Measurements from ENCODE around the gene RPP25. TPM values are rescaled to one million over a fixed set of nuclear protein-coding genes. Genes with fewer than 3 reads are reported as not detected.
A peak's percentile ranks its signal among the peaks of the same experiment; 100 is the strongest.
"Not testable (repeated sequence)": the region's sequence is repeated elsewhere in the genome, so short reads cannot be mapped to it uniquely, and the experiment has no call there.

RPP25 gene
- total RNA-seq, 2 experiments from 2014 or later: 3.8 TPM

DNA sequence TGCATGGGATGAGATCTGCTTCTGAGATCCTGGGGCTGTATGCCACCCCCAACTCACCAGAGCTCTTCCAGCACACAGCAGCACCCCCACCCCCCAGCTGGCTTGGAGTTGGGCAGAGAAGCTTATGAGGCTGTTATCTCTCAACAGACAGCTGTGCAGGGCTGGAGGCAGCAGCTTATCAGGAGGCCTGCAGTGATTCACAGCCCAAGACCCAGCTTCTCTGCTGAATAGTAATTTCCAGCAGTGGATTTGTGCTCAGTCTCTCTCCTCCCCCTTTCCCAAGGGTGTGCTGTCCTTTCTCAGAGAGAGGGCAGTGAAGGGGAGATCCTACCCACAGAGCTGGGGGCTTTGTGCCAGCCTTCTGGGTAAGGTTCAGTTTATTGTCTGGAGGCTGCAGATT, 2.1 kb downstream of the RPP25 start:
- peaks cover 20% of the 10 kb centered on the region for H3K27me3 Mint-ChIP-seq
- H3K4me1 Mint-ChIP-seq (ENCODE audit: low read depth): peaks cover 37% of the 10 kb centered on the region
- ChIA-PET POLR2A (no interaction called here), CTCF (interaction anchor here (0.6 to 2.2 kb wide), 7 partner anchors 9 to 186 kb away, joined by 3 to 8 read pairs (median 3); partner anchors contain the start of genes CPLX3 and SCAMP5)
- intact Hi-C loops (cut with micrococcal nuclease): loop anchor here (5.0 kb wide), 2 partner anchors 47 to 322 kb away; partner anchors contain the start of gene FAM219B
- no peak for DNase-seq
- no peak overlapping the region for H3K4me3 Mint-ChIP-seq
- no peaks in the 10 kb centered on the region for H3K36me3 Mint-ChIP-seq
- no peak overlapping the region for H3K27ac Mint-ChIP-seq
- no peaks in the 10 kb centered on the region for H3K9me3 Mint-ChIP-seq

DNA sequence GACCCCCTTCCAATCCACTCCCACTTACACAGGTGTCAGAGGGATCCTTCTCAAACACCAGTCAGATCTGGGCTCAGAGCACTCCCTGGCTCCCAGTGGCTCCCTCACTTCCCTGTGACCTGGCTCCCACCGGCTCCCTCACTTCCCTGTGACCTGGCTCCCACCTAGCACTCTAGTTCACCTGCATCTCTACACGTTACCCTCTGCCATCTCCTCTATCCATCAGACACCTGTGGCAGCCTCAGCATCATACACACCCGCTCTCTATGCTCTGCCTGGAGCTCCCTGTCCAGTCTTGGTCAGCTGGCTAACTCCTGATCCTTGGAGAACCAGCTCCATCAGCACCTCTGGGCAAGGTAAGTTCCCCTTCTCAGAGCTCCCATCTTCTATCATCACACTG, 5.6 kb downstream of the RPP25 start:
- Mint-ChIP-seq H3K9me3 (no peaks in the 10 kb centered on the region), H3K27ac (no peak overlapping the region), H3K27me3 (no peaks in the 10 kb centered on the region), H3K36me3 (no peaks in the 10 kb centered on the region), H3K4me3 (no peak overlapping the region), H3K4me1 (ENCODE audit: low read depth) (peaks cover 16% of the 10 kb centered on the region)
- CTCF ChIA-PET: interaction anchor here (0.5 to 4.2 kb wide), 40 partner anchors 9 to 577 kb away, joined by 3 to 84 read pairs (median 4); partner anchors contain the start of genes COX5A, FAM219B, PPCDC and SCAMP5
- POLR2A ChIA-PET: no interaction called here
- intact Hi-C loops (cut with micrococcal nuclease): loop anchor here (5.0 kb wide), 2 partner anchors 44 to 319 kb away; partner anchors contain the start of gene FAM219B
- DNase-seq: no peak

DNA sequence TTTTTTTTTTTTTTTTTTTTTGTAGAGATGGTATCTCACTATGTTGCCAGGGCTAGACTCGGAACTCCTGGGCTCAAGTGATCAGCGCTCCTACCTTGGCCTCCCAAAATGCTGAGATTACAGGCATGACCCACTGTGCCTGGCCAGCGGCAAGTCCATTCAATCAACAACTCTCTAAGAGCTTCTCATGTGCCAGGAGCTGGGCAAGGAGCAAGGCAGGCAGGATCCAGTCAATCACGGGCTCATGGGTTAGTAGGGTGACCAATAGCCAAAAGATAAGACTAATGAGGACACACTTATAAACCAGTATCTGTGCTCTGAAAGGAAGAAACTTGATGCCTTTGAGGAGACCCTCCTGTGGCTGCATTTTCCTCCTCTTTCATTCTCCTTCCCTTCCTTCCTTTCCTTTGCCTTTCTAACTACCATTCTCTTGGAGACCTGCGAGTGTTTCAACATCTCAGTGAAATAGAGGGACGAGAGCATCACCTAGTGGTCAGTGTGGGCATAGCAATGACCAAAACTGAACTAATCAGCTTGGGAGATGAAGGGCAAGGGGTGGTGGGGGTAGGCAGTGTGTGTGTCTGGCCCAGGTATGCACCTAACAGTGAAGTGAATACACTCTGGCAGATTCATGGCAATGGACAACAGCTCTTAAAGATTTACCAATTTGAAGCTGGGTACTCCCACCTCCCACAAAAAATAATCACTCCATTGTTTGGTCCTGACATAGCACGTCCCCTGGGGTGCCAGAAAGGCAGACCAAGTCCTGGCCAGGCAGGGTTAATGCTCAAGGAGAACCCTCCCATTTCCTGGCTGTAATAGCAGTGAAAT, 6.3 kb downstream of the RPP25 start:
- Mint-ChIP-seq H3K36me3 (no peaks in the 10 kb centered on the region), H3K9me3 (no peaks in the 10 kb centered on the region), H3K4me3 (no peak overlapping the region), H3K27me3 (no peaks in the 10 kb centered on the region), H3K4me1 (ENCODE audit: low read depth) (peaks cover 8% of the 10 kb centered on the region), H3K27ac (no peak overlapping the region)
- peak; percentile 86 for DNase-seq
- ChIA-PET POLR2A (no interaction called here), CTCF (interaction anchor here (0.5 to 4.2 kb wide), 42 partner anchors 9 to 576 kb away, joined by 3 to 84 read pairs (median 4); partner anchors contain the start of genes COX5A, FAM219B, PPCDC and SCAMP5)
- intact Hi-C loops (cut with micrococcal nuclease): loop anchor here (1.0 to 5.0 kb wide), 3 partner anchors 43 to 318 kb away; partner anchors contain the start of gene FAM219B

GRCh38 chr15:74937590-74938371, 18.8 kb downstream of the RPP25 start, which contains the start of gene COX5A:
Gene COX5A, minus strand, starts transcription at chr15:74938073. Its CDS starts 59 bp downstream, at chr15:74938014.
- peaks cover 29% of the 10 kb centered on the region for H3K4me1 Mint-ChIP-seq (ENCODE audit: low read depth)
- H3K9me3 Mint-ChIP-seq: no peaks in the 10 kb centered on the region
- peak within 1 kb of the TSS; percentile 86 for H3K4me3 Mint-ChIP-seq
- DNase-seq: peak; percentile 96
- peaks cover 2% of the 10 kb centered on the region for H3K36me3 Mint-ChIP-seq
- intact Hi-C loops (cut with micrococcal nuclease): loop anchor here (1.0 to 5.0 kb wide), 6 partner anchors 19 to 395 kb away; partner anchors contain the start of genes ARID3B, CSK, MPI and RPP25
- ChIA-PET POLR2A (interaction anchor here (0.7 to 1.2 kb wide), 3 partner anchors 31 to 149 kb away, joined by 3 to 4 read pairs (median 4); partner anchors contain the start of gene FAM219B), CTCF (interaction anchor here (0.6 to 5.6 kb wide), 6 partner anchors 13 to 169 kb away, joined by 3 to 25 read pairs (median 4); partner anchors contain the start of gene FAM219B)
- H3K27ac Mint-ChIP-seq: peak within 1 kb of the TSS; percentile 87
- no peaks in the 10 kb centered on the region for H3K27me3 Mint-ChIP-seq

DNA sequence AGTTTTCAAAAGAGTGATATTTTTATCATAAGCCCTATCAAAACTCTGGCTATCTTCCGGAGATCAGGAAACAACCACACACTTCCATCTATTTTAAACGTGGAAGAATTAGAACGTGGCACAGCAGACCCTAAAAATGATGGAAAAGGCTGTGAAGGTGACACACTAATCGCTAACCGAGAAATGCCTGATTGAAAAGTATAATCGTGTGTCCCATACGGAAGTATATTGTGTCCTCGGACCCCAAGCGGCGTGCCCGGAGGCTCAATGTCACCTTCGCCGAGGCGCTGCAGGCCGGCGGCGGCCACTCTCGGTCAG, 19.3 kb downstream of the RPP25 start:
- Mint-ChIP-seq H3K27ac (peak overlapping the region; percentile 74), H3K4me3 (peak overlapping the region; percentile 86), H3K9me3 (no peaks in the 10 kb centered on the region), H3K27me3 (no peaks in the 10 kb centered on the region), H3K36me3 (peaks cover 2% of the 10 kb centered on the region), H3K4me1 (ENCODE audit: low read depth) (peaks cover 31% of the 10 kb centered on the region)
- CTCF ChIA-PET: interaction anchor here (0.6 to 5.6 kb wide), 4 partner anchors 13 to 169 kb away, joined by 3 to 25 read pairs (median 7); no protein-coding TSS in a partner anchor
- no peak for DNase-seq
- POLR2A ChIA-PET: interaction anchor here (1.2 kb wide), 1 partner anchor 31 kb away, joined by 4 read pairs; the partner anchor contains the start of gene FAM219B
- intact Hi-C loops (cut with micrococcal nuclease): loop anchor here (1.0 to 5.0 kb wide), 3 partner anchors 94 to 395 kb away; partner anchors contain the start of genes ARID3B, CSK and ULK3

DNA sequence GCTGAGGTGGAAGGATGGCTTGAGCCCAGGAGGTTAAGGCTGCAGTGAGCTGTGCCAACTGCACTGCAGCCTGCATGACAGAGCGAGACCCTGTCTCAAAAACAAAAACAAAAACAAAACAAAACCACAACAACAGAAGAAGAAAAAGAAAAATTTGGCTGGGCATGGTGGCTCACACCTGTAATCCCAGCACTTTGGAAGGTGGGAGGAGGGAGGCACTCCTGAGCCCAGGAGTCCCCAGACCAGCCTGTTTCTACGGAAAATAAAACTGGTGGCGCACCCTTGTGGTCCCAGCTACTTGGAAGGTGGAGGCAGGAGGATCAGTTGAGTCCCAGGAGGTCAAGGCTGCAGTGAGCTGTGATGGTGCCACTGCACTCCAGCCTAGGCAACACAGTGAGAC, 21.4 kb downstream of the RPP25 start:
- POLR2A ChIA-PET, H3K36me3 Mint-ChIP-seq, H3K9me3 Mint-ChIP-seq, H3K27me3 Mint-ChIP-seq, DNase-seq: not testable (repeated sequence)
- intact Hi-C loops (cut with micrococcal nuclease): loop anchor here (5.0 kb wide), 2 partner anchors 153 to 393 kb away; partner anchors contain the start of genes ARID3B and CSK
- Mint-ChIP-seq H3K4me3 (peak overlapping the region; percentile 11), H3K27ac (peak overlapping the region; percentile 19), H3K4me1 (ENCODE audit: low read depth) (peaks cover 31% of the 10 kb centered on the region)
- CTCF ChIA-PET: interaction anchor here (1.0 to 2.9 kb wide), 5 partner anchors 16 to 148 kb away, joined by 3 to 14 read pairs (median 4); partner anchors contain the start of gene FAM219B

DNA sequence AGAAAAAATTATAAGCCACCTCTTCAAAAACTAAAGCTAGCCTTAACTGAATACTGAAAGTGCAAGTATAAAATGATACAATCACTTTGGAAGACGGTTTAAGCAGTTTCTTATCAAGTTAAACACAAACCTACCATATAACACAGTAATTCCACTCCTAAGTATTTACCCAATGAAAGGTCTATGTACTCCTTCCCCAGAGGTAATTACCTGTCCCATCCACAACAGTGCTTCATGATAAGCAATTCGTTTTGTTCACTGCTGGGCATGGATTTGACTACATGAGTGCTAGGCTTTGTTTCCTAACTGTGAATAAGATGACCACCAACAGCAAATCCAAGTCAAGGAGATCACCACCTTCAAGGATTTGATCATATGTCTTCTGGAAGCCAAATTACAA, 23.0 kb downstream of the RPP25 start:
- intact Hi-C loops (cut with micrococcal nuclease): no loop called here
- peak overlapping the region; percentile 5 for H3K27ac Mint-ChIP-seq
- ChIA-PET CTCF (interaction anchor here (0.7 to 2.9 kb wide), 5 partner anchors 16 to 276 kb away, joined by 3 to 14 read pairs (median 4); partner anchors contain the start of gene FAM219B), POLR2A (no interaction called here)
- H3K36me3 Mint-ChIP-seq: peaks cover 15% of the 10 kb centered on the region
- no peak for DNase-seq
- H3K27me3 Mint-ChIP-seq: no peaks in the 10 kb centered on the region
- peaks cover 31% of the 10 kb centered on the region for H3K4me1 Mint-ChIP-seq (ENCODE audit: low read depth)
- H3K4me3 Mint-ChIP-seq: no peak overlapping the region
- H3K9me3 Mint-ChIP-seq: no peaks in the 10 kb centered on the region

DNA sequence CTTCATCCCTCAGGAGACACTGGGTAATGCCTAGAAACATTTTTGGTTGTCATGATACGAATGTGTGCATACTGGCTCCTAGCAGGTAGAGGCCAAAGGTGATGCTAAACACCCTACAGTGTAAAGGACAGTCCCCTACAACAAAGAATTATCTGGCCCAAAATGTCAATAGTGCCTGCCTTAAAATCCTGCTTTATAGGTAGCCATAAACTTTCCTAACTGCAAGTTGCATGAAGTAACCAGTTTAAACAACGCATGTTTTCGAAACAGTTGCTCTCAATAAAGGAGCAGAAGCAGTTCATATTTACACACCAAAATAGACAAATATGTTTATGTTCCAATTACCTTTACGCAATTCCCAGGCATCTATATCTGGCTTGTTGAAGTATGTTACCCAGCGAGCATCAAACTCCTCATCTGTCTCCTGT, 27.8 kb downstream of the RPP25 start:
- CTCF ChIA-PET: no interaction called here

GRCh38 chr15:74924525-74924924, 32.0 kb downstream of the RPP25 start:
- Mint-ChIP-seq H3K36me3 (peaks cover 36% of the 10 kb centered on the region), H3K27ac (no peak overlapping the region), H3K4me3 (no peak overlapping the region), H3K4me1 (ENCODE audit: low read depth) (peaks cover 2% of the 10 kb centered on the region), H3K27me3 (no peaks in the 10 kb centered on the region), H3K9me3 (no peaks in the 10 kb centered on the region)
- intact Hi-C loops (cut with micrococcal nuclease): no loop called here
- no peak for DNase-seq
- CTCF ChIA-PET: no interaction called here
- POLR2A ChIA-PET: no interaction called here

More for the DNA sequence above, 27.8 kb downstream of the RPP25 start:
- Mint-ChIP-seq H3K27ac (no peak overlapping the region), H3K4me1 (ENCODE audit: low read depth) (peaks cover 8% of the 10 kb centered on the region), H3K27me3 (no peaks in the 10 kb centered on the region), H3K4me3 (no peak overlapping the region), H3K36me3 (peaks cover 22% of the 10 kb centered on the region), H3K9me3 (no peaks in the 10 kb centered on the region)
- intact Hi-C loops (cut with micrococcal nuclease): no loop called here
- POLR2A ChIA-PET: no interaction called here
- no peak for DNase-seq

DNA sequence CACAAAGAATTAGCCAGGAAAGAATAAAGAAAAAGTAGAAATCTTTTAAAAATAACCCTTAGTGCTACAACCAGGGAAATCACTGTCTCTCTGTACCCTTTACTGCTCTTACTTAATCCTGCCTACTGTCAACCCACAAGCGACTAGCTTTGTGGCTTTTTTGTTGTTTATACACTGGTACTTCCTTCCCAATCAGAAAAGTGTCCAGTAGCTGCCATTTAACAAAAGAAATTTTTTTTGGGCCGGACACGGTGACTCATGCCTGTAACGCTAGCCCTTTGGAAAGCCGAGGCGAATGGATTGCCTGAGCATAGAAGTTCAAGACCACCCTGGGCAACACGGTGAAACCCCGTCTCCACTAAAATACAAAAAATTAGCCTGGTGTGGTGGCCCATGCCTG, 36.1 kb downstream of the RPP25 start:
- Mint-ChIP-seq H3K9me3 (no peaks in the 10 kb centered on the region), H3K4me1 (ENCODE audit: low read depth) (peaks cover 2% of the 10 kb centered on the region), H3K4me3 (no peak overlapping the region), H3K36me3 (peaks cover 42% of the 10 kb centered on the region), H3K27ac (no peak overlapping the region), H3K27me3 (no peaks in the 10 kb centered on the region)
- intact Hi-C loops (cut with micrococcal nuclease): no loop called here
- POLR2A ChIA-PET: interaction anchor here (0.6 kb wide), 1 partner anchor 9 kb away, joined by 4 read pairs; no protein-coding TSS in a partner anchor
- CTCF ChIA-PET: interaction anchor here (2.3 kb wide), 1 partner anchor 19 kb away, joined by 8 read pairs; no protein-coding TSS in a partner anchor
- no peak for DNase-seq

- CTCF ChIA-PET: interaction anchor here (2.5 kb wide), 1 partner anchor 16 kb away, joined by 8 read pairs; no protein-coding TSS in a partner anchor
- intact Hi-C loops (cut with micrococcal nuclease): no loop called here
Observed at GRCh38 chr15:74917676-74918075, 38.9 kb downstream of the RPP25 start.

More at GRCh38 chr15:74917676-74918075, 38.9 kb downstream of the RPP25 start:
- Mint-ChIP-seq H3K27ac (no peak overlapping the region), H3K36me3 (peaks cover 48% of the 10 kb centered on the region), H3K9me3 (no peaks in the 10 kb centered on the region), H3K4me1 (ENCODE audit: low read depth) (no peaks in the 10 kb centered on the region), H3K27me3 (no peaks in the 10 kb centered on the region), H3K4me3 (no peak overlapping the region)
- DNase-seq: no peak
- POLR2A ChIA-PET: interaction anchor here (0.5 to 1.3 kb wide), 2 partner anchors 12 to 14 kb away, joined by 4 to 6 read pairs; partner anchors contain the start of gene FAM219B
